Stimulated activated CD8-positive, alpha-beta memory T cell treated with anti-CD3 and anti-CD28 coated beads, Interleukin-2, amount 100 ng/mL, for 1 hour (primary cell): ENCODE measurements around the gene KCNMB4.

Source experiments
- DNase-seq, 2 donors: peaks; one replicate each; pipeline ENCODE4 v3.0.0-alpha.2; 2020; ENCODE audit warnings: low read depth in 2 of 2

Gene KCNMB4

DNA sequence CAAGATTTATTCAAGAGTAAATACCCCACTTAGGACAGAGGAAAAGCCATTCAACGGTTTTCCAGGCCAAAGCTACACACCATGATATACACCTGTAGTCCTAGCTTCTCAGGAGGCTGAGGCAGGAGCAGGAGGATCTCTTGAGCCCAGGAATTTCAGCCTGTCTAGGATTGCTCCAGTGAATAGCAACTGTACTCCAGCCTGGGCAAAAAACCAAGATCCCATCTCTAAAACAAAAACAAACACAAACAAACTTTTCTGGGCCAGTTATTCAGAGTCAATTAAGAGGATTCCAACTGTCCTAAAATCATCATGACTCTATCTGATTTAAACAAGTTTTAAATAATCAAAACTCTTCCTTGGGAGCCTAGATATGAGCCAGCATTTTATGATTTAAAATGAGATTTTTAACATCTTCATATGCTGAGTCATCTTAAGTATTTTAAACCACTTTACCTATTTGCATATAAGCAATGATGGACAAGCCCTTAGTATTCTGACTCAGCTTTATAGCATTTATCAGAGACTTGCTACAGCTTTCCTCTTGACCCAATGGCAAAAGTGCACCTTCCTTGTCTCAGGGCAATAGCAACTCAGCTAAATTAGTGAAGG lies 77.1 kb downstream of the KCNMB4 start:
- no peak for DNase-seq

DNA sequence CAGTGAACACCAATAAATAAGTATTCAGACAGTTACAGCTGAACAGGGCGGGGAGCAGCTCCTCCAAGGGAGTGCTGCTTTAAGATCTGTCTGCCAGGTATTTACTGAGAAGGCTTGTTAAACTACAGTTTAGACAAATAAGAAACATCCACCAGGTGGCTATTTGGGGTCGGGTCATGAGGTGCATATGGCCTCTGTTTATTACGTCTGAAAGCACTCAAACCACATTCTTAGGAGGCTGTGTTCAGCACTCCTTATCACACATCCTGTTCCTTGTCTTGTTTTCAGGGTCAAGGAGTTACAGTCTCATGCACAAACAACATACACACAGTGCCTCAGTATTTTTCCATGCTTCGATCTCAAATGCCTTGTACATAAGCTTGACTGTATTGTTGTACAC lies 78.8 kb downstream of the KCNMB4 start:
- no peak for DNase-seq

- no peak for DNase-seq
Observed at GRCh38 chr12:70448371-70448770, 82.3 kb downstream of the KCNMB4 start.

DNA sequence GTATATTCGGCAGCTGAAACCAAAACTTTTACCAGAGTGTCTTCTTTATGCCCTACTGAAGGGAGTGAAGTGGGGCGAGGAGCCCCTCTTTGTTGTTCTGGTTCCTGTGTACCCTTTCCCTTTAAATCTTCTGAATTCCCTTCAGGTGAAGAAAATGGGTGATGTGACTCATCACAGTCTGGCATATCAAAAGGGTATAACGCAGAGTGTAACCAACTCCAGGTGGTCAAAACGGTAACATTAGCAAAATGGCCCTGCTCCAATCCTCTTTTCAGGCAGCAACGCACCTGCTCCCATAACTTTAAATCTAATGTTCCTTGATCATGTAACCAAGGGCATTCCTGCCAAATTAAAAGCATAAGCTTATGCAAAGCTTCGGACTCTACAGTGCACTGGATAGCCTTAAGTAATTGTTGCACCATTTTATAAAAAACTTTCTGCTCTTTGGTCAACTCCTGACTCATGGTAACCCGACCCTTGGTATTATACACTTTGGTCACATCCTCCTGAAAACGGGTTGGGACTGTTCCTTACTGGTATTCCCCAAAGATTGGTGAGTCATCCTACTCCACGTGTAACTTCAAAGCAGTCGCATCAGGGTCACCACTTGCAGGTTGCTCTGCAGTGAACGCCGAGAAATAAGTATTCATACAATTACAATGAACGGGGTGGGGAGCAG lies 83.1 kb downstream of the KCNMB4 start:
- DNase-seq, result no peak

DNA sequence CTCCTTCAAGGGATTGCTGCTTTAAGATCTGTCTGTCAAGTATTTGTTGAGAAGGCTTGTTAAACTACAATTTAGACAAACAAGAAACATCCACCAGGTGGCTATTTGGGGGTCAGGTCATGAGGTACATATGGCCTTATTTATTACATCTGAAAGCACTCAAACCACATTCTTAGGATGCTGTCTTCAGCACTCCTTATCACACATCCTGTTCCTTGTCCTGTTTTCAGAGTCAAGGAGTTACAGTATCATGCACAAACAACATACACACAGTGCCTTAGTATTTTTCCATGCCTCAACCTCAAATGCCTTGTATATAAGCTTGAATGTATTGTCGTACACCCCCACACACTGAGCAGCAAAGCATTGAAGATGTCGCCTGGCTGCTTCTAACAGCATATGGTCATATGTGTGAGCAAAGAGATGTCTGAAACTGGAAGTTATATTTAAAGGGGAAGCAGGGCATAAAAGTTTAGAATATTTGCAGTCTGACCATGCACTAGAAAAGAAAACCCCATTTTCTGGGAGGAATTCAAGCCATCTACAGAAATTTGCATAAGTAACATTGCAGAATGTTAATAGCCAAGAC lies 83.8 kb downstream of the KCNMB4 start:
- no peak for DNase-seq

DNA sequence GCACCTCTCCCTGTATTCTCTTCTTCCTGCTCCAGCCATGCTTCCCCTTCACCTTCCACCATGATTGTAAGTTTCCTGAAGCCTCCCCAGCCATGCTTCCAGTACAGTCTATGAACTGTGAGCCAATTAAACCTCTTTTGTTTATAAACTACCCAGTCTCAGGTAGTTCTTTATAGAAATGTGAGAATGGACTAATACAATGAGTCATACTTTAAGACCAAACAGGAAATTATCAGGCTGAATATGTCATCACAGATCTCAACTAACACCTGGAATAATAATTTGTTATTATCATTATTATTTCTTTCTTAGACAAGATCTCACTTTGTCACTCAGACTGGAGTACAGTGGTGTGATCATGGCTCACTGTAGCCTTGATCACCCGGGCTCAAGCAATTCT lies 85.4 kb downstream of the KCNMB4 start:
- no peak for DNase-seq

GRCh38 chr12:70456953-70457352 lies 90.9 kb downstream of the KCNMB4 start:
- DNase-seq, result no peak

GRCh38 chr12:70459786-70460185 lies 93.7 kb downstream of the KCNMB4 start:
- DNase-seq, result no peak

DNA sequence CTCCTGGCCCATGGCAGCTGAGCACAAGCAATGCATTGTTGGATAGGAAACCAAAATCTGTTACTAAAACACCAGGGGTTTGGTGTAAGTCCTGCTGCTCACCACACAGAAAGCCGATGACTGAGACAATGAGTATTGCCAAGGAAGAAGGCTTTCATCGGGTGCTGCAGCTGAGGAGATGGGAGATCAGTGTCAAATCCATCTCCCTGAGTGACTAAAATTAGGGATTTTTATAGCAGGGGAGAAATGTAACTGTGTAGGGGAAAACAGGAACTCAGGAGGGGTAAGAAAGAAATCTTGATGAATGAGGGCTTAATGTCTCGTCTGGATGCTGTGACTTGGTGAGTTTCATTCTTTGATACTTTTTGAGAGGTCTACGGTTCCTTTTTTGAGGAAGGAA lies 97.9 kb downstream of the KCNMB4 start:
- DNase-seq, result no peak

DNA sequence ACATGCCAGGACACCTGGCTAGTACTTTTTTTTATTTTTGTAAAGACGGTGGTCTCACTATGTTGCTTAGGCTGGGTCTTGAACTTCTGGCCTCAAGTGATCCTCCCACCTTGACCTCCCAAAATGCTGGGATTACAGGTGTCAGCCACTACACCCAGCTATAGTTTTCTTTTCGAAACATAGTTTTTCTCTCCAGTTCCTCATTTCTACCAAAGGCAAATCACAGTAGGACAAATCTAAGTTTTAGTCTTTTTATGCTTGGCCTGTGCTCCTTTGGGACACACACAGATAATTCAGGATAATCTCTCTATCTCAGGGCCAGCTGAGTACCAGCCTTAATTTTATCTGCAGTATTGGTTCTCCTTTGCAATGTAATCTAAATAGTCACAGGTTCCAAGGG lies 100.7 kb downstream of the KCNMB4 start:
- DNase-seq, result no peak

DNA sequence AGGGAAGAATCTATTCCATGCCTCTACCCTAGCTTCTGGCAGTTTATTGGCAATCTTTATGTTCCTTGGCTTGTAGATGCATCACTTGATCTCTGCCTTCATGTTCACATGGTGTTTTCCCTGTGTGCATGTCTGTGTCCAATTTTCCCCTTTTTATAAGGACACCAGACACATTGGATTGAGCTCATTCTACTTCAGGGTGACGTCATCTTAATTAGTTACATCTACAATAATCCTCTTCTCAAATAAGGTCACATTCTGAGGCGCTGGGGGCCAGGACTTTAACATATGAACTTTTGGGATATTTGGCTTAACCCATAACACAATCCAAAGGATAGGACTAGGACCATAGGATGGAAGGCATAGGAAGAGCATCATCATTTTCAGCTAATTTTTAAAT lies 101.4 kb downstream of the KCNMB4 start:
- no peak for DNase-seq

DNA sequence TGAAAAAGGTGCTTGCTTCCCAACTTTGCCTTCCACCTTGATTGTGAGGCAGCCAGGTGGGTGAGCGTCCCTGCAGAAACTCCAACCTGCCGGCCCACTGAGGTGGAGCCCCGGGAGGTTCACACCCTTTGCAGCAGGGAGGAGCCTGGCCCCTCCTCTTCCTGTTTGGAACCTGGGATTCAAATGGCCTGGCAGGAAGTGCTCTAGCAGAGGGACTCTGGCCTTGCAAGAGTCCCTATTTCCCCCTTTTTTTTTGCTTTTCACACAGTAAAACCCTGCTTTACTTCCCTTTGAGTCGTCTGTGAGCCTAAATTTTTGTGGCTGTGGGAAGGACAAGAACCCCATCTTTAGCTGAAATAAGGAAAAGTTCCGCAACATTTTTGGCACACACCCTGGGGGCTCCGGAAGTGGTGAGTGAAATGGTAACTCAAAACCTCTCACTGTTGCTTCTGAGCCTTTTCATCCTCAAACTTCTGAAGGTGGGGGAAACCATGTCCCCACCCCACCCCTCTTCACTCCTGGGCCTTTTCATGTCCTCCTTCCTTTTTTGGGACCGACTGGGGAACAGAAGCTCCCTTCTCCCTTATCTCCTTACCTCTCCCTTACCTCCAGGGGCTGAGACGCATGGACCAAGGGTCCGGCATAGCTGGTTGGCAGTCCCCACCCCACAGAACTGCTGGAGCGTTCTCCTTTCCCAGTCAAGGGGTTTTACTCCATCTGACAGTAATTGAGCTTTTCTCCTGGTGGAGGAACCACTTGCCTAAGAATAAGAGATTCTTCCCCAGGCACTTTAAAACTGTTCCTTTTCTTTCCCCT lies 102.0 kb downstream of the KCNMB4 start:
- DNase-seq, result no peak

DNA sequence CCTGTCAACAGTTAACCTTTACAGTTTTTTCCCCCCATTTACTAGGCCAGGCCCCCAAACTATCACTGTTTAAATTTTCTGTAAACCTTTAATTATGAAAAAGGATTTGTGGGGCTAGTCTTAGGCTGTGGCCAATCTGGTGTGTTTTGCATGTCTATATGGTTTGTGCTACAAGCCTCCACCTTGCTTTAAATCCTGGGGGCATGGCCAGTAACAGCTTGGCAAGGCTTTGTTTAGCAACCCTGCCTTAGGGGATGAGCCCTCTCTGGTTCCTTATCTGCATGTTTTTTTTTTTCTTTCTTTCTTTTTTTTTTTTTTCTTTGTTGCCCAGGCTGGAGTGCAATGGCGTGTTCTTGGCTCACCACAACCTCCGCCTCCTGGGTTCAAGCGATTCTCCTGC lies 102.7 kb downstream of the KCNMB4 start:
- DNase-seq, result no peak

DNA sequence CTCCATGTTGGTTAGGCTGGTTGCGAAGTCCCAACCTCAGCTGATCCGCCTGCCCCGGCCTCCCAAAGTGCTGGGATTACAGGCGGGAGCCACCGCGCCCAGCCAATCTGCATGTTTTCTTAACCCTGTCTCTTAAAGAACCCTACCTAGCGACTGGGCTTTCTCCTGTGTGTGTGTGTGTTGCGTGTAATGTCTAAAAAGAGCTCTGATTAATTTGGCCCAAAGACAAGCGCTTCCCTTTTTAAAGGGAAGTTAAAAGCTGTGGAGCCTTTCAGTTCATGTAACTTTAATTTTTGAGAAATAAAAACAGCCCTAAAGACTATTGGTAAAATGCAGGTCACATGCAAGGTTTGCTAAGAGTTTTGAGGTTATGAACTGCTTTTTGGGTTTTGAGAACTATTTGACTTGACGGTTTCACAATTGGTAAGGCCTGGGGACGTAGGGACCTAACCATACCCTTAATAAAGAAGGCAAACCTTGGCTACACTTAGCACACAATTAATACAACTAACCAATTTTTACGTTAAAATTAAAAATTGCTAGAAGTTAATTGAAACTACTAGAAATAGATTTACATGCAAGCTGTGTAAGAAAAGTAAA lies 103.2 kb downstream of the KCNMB4 start:
- no peak for DNase-seq

DNA sequence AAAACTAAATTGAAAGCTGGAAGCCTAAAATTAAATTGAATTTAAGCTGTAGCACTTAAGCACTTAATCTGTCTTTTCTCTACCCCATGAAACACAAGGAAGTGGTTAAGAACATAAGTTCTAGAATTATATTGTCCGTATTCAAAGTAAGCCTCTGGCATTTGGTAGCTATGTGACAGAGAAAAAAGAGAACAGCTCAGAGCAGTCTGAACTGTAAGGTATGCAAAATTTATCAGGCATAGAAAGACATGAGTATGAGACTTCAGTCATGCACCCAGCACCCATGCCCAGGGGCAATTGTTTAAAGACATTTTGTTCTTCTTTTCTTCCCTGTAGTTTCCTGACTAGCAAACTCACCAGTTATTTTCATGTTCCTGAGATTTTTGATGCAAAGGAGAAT lies 116.7 kb downstream of the KCNMB4 start:
- no peak for DNase-seq
